ENCODE measurements around the gene STAB1.

STAB1 gene

DNA sequence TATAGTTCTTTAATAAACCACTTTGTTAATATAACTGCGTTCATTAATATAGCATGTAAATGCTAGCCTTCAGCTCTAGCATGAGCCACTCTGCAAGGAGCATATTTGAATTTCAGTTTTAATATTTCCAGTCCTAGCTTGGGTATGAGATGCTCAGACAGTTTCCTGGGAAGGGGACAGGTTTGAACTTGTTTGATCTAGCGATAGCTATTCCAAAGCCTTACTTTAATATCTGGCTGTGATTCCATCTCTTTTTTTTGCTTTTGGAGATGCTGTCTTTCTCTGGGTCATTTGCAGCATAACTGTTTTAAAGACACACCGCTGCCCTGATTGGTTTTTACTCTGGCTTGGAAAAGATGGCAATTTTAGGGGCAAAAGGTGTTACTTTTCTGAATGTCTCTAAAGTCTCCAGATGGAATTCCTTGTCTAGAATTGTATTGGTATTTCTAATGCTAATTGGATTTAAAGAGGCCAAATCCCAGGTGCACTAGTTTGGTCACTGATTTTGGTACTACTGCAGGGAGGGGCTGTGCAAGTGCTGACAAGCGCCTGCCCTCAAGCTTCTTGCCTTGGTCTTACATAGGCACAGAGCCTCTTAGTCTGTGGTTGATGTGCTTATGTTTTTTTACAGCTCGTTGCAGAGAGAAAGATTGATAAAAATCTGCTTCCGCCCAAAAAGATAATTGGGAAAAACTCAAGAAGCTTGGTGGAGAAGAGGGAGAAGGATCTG is 36.9 kb upstream of the STAB1 start:
- no peak for DNase-seq

DNA sequence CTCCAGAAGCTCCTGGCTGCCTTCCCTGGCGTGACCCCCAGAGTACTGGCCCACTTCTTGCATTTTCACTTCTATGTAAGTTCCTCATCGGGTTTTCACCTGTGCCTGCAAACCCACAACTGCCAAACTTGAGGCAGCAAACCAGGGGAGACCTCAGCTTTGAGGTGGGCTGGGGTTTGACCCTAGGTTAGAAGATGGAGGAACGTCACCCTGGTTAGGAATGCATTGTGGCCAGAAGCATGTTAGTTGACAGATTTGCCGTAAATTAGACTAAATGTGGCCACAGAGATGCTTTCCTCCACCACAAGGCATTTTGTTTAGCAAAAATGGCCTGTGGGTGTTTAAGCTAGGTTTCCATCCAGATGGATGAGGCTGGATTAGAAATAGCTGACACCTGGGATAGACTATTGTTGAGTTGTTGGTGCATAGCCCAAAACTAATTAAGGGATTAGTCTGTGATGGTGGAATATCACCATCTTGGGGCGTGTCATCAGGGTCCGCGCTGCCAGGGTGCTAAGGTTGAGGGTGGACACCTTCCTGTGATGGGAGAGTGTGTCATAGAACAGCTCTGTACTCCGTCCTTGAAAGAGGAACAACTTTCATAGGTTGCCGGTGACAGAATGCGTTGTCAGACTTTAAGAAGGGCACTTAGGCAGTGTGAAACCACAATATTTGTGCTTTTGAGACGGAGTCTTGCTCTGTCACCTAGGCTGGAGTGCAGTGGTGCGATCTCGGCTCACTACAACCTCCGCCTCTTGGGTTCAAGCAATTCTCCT is 36.2 kb upstream of the STAB1 start:
- no peak for DNase-seq

DNA sequence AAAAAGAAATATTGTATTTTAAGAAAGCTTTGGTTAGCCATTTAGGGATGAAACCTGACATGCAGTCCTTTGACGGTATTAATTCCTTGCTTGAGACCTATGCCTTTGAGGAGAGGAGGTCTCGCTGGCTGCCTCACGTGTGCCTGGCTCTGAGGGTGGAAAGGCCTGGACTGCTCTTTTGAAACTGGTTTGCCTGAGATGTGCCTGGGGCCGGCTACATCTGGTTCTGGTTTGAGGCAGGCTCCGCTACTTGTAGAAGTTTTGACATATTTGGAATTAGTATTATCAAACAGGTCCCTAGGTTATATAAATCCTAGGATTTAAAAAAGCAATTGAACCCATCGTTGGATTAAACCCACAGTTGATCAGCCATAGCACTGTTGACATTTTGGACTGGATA is 33.3 kb upstream of the STAB1 start:
- DNase-seq: no peak

DNA sequence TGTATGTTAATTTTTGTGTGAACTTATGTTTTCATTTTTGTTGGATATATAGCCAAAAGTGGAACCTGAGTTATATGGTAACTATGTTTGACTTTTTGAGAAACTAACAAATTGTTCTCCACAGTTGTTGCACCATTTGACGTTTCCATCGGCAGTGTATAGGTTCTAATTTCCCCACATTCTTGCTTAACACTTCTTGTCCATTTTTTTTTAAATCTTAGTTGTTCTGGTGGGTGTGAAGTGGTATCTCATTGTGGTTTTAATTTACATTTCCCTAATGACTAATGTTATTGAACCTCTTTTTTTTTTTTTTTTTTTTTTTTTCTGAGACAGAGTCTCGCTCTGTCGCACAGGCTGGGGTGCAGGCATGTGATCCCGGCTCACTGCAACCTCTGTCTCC is 31.7 kb upstream of the STAB1 start:
- DNase-seq: no peak

DNA sequence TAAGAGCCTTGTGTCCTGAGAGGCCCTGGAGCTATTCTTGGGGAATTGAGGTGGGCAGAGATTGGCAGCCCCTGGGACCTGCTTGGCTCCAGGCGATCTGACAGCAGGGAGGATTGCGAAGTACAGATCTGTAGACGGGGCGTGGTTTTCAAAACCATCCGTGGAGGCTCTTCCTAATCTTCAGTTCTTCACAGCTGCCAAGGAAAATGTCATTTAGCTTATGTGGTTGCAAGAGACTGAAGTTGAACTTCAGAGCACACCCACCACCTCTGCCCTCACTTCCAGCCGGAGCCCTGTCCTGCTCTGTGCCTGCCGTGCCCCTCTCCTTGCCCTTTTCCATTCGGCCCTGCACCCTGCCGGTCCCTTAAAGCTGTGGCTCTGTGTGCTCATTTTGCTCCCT is 26.8 kb upstream of the STAB1 start:
- no peak for DNase-seq

DNA sequence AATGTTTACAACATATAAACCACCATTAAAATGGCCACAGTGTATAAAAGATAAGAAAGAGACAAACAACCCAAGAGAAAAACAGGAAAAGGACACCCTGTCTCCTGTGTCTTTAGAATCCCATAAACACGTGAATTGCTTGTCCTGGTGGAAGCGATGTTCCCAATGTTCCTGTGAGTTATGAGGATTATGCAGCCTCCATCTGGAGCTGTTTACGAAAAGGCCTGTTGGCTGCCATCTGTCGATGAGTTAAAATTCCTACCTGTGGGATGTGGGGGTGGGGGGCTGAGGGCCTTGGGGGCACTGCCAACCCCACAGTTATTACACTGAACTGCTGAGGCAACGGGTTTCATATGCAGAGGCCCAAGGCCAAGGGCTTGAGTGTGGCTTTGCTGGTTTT is 26.1 kb upstream of the STAB1 start:
- no peak for DNase-seq

DNA sequence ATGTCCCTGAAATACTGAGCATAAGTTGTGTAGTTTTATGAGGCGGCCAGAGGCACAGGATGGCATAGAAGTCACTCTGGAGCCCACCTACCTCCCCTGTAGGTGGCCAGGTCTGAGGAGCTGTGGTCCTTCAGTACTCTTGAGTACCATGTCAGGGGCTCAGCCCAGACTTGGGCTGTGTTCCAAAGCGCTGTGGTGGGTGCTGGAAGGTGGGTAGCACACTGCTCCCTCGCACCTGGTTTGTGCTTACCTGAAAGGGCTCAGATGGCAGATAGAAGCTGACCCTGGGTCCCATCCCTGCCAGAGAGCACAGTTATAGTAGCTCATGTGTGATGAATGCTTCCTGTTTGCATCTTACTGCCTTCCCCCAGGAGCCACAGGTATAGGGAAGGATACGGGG is 24.2 kb upstream of the STAB1 start:
- DNase-seq: no peak

DNA sequence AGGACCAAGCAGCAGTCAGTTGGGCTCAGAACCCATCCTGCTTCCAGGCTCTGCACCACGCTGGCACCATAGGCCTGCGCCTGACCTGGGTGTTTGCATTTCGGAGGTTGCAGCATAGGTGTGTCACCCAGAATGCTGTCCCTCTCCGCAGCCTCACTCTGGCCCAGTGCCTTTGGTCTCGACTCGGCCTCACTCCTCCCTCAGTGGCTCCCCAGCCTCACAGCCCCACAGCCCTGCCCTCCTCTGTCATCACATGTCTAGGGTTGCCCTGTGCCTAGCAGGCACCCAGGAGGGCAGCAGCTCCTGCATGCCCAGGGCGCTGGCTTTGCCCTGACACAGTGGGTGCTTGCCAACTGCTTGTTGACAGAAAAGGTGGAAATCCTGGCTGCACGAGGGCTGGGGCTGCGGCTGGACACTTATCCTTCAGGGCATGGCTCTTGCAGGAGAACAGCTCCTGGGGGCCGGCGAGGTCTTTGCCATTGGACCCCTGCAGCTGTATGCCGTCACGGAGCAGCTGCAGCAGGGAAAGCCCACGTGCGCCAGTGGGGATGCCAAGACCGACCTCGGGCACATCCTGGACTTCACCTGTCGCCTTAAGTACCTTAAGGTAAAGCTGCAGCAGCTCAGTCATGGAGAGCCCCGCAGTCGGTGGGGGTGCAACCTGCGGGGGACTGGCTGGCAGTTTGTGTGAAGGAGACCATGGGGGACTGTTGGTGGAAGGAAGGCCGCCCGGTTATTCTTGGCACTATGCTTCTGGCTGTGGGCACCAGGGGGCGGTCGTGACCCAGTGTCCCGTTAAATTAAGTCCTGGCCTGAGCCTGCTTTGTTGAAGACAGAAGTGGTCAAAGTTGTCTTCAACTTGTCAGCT is 23.5 kb upstream of the STAB1 start:
- DNase-seq: no peak

DNA sequence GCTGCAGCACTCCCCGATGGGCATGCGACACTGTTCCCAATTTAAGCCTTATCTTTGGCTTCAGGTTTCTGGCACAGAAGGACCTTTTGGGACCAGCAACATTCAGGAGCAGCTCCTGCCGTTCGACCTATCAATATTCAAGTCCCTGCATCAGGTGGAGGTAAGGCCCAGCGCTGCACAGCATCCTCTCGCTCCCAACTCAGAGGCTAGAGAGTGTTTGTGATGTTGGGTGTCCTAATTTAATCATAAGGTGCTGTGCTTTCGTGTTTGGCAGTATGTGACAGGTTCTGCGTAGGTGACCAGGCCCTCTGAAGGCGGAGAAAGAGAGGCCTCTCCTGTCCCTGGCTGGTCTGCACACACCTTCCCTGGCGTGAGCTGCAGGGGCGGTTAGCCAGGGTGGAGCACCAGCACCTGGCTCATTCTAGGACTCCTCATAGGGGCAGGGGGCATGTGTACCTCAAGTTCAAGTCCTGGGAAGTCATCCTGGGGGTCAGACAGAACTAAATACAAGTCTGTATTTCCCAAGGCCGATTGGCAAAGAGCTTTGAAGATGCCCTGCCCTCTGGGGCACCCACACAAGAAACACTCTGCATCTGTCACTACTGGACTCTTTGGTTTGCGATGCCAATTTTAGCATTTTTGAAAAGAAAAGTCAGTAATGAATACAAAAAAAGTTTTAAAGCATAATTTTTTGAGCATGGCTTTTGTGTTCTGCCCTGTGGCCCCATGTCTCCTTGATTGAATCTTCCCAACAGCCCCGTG is 22.7 kb upstream of the STAB1 start:
- no peak for DNase-seq

DNA sequence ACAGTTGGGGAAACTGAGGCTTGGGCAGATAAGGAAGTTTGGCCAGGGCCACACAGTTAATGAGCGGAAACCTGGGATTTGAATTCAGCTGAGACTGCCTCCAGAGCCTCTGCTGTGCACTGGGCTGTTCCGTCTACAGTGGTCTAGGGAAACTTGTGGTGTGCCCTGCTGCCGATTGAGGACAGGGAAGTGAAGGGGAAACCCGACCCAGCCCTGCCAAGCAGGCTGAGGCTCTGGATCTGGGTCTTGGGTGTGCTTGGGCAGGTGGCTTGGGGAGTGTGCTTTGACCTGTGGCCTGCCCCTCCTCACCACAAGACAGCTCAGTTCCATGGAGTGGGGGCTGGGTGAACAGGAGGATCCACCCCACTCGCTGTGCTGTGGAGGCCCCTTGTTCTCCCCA is 22.1 kb upstream of the STAB1 start:
- DNase-seq: no peak

DNA sequence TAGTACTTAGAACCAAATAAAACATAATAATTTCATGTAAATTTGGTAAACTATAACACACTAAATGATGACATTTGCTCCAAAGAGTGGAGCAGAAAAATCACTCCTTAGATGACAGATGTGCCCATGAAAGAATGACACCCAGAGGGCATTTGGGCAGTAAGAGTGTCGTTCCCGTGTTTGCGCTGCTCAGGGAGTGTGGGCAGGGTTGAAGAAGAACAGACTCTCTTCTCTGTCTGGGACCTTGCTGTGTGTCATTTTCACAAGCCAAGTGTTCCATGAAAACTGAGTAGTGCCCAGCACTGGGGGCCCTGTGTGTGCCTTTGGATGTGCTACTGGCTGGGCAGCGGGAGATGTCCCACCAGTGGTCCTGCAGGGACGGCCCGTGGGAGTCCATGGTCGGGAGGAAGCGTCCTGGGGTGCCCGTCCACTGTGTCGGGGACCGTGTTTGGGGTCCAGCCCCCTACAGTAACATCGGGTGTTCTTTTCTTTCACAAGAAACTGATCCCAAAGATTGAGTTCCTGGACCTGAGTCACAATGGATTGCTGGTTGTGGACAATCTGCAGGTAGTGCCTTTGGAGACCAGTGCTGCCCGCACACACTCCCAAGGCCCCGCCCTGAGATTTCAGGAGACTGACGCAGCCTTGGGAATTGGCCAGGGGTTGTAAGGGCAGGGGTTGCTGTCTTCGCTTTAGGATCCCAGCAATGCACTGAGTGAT is 17.9 kb upstream of the STAB1 start:
- no peak for DNase-seq

DNA sequence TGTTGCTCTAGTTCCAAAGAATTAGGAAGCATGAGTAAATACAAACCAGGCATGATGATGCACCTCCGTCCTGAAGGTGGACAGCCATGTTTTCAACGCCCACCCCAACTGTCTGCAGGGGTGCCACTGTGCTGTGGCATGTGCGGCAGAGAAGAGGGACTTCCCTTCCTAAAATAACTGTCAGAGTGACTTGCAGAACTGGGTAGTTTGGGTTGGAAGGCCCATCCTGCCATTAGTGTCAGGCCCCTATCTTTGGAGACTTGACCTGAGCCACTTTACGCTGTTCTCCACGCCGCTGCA is 17.4 kb upstream of the STAB1 start:
- DNase-seq: no peak

DNA sequence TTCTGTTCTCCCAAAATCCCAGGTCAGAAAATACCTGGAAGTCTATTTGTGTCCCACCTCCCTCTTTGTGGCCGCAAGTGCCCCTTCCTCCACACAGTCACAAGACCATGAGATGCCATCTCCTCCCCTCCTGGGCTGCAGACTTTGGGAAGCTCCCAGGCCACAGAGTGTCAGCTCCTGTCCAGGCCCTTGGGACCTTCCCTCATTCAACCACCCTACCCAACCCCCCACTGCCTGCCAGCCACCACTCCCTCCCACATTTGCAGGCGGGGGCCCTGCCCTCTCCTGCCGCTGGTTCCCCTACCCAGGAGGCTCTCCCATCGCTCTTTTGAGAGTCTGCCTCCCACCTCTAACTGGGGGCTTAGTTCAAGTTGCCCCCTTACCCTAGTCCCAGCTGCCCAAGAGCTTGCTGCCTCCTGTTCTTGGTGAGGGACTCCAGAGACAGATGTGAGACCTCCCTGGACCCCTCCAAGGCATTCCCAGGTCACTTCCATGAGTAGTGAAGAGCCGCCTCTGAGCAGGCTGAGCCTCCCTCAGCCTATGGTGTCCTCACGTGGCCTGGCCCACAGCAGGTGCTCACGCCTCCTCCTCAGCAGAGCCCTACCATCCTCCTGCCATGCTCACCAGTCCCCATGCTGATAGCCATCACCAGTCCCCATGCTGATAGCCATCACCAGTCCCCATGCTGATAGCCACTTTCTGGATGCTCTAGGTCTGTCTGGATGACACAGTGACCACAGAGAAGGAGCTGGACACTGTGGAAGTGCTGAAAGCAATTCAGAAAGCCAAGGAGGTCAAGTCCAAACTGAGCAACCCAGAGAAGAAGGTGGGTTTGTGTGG is 15.9 kb upstream of the STAB1 start:
- no peak for DNase-seq

DNA sequence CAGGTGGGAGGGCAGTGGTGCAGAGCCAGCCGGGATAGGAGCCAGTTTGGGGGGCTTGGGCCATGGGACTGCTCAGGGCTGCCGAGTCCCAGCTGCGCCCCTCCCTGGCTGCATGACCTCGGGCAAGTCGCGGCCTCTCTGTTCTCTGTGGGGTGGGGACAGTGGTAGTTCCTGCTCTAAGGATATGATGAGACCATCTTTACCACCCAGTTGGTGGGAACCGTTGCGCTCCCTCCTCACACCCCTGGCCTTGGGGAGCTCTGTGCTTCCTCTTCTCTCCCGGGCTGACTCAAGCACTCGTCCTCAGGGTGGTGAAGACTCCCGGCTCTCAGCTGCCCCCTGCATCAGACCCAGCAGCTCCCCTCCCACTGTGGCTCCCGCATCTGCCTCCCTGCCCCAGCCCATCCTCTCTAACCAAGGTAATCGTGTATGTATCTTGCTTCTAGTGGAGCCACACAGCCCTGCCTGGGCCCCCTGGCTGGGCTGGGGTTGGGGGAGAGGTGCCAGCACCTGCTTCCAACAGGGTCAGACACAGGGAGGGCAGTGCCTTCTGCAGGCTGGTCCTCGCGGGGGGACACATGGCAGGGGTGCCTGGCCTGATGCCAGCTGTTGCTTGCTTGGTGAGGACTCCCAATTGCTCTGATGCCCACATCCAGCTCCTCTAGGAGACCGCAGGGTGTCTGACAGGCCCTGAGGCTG is 15.1 kb upstream of the STAB1 start:
- DNase-seq: no peak

DNA sequence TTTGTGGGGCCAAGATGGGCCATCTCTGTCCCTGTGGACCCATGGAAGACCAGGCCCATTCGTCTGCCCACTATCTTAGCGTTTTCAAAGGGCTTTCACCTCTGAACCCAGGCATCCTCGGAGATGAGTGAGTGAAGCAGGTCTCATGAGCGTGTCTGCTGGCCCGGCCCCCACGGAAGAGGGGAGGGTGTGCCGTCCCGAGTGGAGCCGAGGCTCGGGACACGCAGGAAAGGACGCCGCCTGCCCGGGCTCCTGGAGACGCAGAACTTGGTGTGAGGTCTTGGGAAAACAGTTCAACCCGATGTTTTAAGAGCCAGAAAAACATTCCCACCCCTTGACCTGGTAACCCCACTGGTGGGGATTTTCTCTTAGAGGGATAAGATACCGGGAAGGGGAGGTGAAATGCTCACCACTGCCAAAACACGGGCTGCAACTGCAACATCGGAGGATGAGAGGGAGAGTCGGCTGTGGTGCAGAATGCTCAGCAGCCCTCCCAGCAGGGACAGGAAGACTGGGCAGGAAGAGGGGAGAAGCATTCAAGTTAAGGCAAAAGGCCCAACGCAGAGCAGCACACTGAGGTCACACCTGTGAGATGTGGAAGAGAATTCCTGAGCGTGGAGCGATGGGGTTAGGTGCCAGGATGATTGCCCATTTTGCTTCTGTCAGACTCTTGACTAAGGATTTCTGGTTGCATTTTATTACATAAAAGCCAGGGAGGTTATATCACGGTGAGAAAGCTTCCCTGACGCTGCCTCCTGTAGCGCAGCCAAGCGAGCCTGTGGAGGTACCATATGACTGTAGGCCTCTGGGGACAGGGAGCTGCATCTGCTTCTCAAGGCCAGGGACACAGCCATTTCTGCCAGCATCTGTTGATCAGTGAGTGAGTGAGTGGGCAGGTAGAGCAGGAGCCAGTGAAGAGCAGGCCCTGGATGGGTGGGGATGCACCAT is 14.1 kb upstream of the STAB1 start:
- no peak for DNase-seq

DNA sequence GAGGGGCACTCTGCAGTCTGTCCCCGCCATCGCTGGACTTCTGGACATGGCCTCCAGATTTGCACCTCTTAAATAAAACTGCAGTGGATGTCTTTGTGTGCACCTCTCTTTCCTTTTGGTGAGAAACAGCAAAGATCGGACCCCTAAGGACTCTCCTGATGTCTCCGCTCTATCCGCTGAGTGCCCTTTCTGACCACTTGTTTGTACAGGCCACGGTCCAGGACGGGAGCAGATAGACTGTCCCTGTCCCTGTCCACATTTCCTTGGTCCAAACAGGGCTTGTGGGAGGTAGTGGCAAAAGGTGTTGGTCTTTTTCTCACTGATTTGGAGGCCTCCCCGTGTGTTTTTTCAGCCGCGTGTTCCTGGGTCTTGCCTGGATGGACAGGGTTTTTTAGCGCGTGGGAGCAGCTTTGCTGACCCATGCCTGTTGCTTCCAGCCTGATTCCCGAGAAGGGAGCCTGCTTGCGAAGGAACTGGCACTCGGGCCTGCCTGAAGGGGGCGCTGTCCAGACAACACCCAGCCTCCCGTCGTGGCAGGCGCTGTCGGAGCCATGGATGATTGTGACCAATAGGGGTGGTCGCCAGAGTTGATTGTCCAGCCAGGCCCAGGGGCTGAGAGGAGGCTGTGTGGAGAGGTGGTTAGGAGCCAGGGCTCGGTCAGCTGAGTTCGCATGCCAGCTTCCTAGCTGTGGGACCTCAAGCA is 13.2 kb upstream of the STAB1 start:
- peak in 1 of 2 experiments; percentile 5 for DNase-seq

DNA sequence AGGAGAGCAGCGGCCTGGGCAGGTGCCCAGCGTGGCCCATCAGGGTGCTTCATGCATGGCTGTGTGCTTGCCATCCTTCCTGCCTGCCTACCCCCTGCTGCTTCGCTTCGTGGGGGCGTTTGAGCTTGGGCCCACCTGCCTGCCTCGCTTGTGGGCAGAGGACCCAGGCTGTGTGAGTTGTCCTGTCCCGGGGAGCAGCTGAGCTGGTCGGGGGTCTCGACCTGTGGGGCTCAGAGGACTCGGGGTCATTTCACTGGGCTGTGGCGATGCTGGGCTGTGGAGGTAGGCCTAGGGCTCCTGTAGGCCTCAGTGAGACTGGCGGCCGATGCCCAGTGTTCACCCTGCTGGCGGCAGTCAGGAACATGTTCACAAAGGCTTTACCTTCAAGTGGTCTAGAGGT is 12.1 kb upstream of the STAB1 start:
- no peak for DNase-seq

DNA sequence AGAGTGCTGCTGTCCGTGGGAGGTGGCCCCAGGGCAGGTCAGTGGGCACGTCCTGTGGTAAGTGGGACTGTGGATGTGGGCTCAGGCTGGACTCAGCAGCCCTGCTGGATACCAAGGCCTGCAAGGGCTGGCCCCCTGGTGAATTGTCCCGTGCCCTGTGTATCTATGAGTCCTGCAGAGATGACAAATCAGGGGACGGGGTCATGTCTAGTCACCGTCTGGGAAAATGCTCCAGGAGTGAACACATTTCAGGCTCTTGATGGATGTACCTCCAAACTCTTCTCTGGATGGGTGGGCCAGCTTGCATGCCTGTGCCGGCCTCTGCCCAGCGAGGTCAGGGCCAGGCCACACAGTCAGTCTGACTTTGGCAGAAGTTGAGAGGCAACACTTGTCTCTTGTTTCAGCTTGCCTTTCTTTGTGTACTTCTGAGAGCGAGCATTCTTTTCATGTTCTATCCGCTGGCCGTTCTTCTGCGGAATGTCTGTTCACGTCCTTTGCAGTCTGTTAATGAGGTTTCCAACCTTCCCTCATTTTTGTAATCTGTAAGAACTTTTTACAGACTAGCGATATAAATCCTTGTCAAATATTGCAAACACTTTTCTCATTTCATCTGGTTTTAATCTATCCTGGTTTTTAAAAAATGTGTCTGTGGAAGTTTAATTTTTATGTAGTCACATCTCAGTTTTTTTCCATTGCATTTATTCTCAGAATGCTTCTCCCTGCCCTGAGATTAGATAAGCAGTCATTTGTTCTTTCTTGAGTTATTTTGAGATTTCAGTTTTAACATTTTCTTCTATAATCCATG is 11.4 kb upstream of the STAB1 start:
- DNase-seq: no peak

Data from NCI-H1930 (cell line).